Gastroesophageal sphincter (tissue), 4 donors: ENCODE data around the gene FRMD6. TPM values are rescaled to one million over a fixed set of nuclear protein-coding genes. Genes with fewer than 3 reads are reported as not detected.

Source experiments
- ATAC-seq: fragments of 150-250 bp; one replicate; pipeline ENCODE4 v1.9.1; 2016; ENCODE audit warnings: mild to moderate bottlenecking, moderate library complexity
- H3K27ac ChIP-seq, 4 donors: fragments of 200-600 bp; sonication (generic) in 3 of 4; 1 replicate in 3 of 4; 2 replicates in 1 of 4; pipeline ENCODE4 v1.5.1; 2016 to 2019
- H3K27me3 ChIP-seq: fragments of 200-600 bp; sonication (generic); one replicate; pipeline ENCODE4 v1.5.1; 2019
- H3K36me3 ChIP-seq, 2 donors: fragments of 200-600 bp; sonication (generic); one replicate each; pipeline ENCODE4 v1.5.1; 2019; ENCODE audit warnings: control low read depth in 1 of 2
- H3K4me1 ChIP-seq, 3 donors: fragments of 200-600 bp; sonication (generic); 1 replicate in 2 of 3; 2 replicates in 1 of 3; pipeline ENCODE4 v1.5.1; 2016 to 2019; ENCODE audit warnings: control low read depth in 2 of 3
- H3K4me3 ChIP-seq, 2 donors: fragments of 200-600 bp; sonication (generic); one replicate each; pipeline ENCODE4 v1.5.1; 2019; ENCODE audit warnings: mild to moderate bottlenecking in 1 of 2, moderate library complexity in 1 of 2
- H3K9me3 ChIP-seq, 3 donors: fragments of 200-600 bp; sonication (generic); one replicate each; pipeline ENCODE4 v1.5.1; 2017 to 2019; ENCODE audit warnings: control low read depth in 2 of 3
- CTCF ChIP-seq, 4 experiments: fragments of 200-600 bp in 2 of 4; fragments of 450-650 bp in 2 of 4; sonication (generic) in 1 of 4; IDR thresholded peaks; one replicate each; pipeline ENCODE4 v1.5.1; 2017 to 2019; ENCODE audit warnings: antibody characterized with exemption in 4 of 4, mild to moderate bottlenecking in 2 of 4, moderate library complexity in 2 of 4
- EP300 ChIP-seq: sonication (generic); formaldehyde crosslinking; IDR thresholded peaks from one replicate; pipeline ENCODE4 v1.6.1; 2017; ENCODE audit warnings: antibody characterized with exemption, mild to moderate bottlenecking
- POLR2A ChIP-seq, 2 donors: fragments of 450-650 bp; IDR thresholded peaks; one replicate each; pipeline ENCODE4 v1.6.1; 2017; ENCODE audit warnings: antibody characterized with exemption in 2 of 2, mild to moderate bottlenecking in 2 of 2, moderate library complexity in 1 of 2
- POLR2AphosphoS5 ChIP-seq: sonication (generic); formaldehyde crosslinking; IDR thresholded peaks from one replicate; pipeline ENCODE4 v1.6.1; 2017; ENCODE audit warnings: antibody characterized with exemption
- WGBS, 2 donors: methylation state at CpG; one replicate each; pipeline ENCODE4 v1.1.5; 2018; ENCODE audit warnings: low coverage in 1 of 2; 5-methylcytosine and 5-hydroxymethylcytosine counted together
- total RNA-seq, 4 donors: library from RNA; depleted of rRNA; stranded (reverse); fragments of >200 nt; gene quantifications; one replicate each; pipeline ENCODE4 v1.1.0, GENCODE V29; 2016

FRMD6 gene
- total RNA-seq, 4 donors from 2014 or later: 42.5 to 68.6 (median 53.9) TPM

GRCh38 chr14:51697848-51698247, 46.1 kb downstream of the FRMD6 start:
- H3K9me3 ChIP-seq: no peaks in the 10 kb centered on the region
- no peak overlapping the region for H3K4me3 ChIP-seq
- peaks cover 0 to 17% (median 0%) of the 10 kb centered on the region in 3 donors for H3K4me1 ChIP-seq
- H3K27me3 ChIP-seq: no peaks in the 10 kb centered on the region
- 74 to 89% methylated on average over 3 of the region's 3 CpGs for WGBS, 2 donors
- ATAC-seq: no peak
- peaks cover 0 to 9% of the 10 kb centered on the region in 2 donors for H3K36me3 ChIP-seq
- H3K27ac ChIP-seq: no peak overlapping the region
- TF ChIP-seq POLR2AphosphoS5 (no peak), EP300 (no peak), CTCF (IDR thresholded peaks at IDR 0.05) (no peak), POLR2A (IDR thresholded peaks at IDR 0.05) (no peak)

GRCh38 chr14:51701951-51702350, 50.2 kb downstream of the FRMD6 start:
- no peak for ATAC-seq
- 67 to 79% methylated on average over 2 to 3 of the region's 3 CpGs for WGBS, 2 donors
- no peak overlapping the region for H3K27ac ChIP-seq
- TF ChIP-seq EP300 (no peak), POLR2A (IDR thresholded peaks at IDR 0.05) (no peak), POLR2AphosphoS5 (no peak), CTCF (IDR thresholded peaks at IDR 0.05) (no peak)
- no peaks in the 10 kb centered on the region for H3K9me3 ChIP-seq
- H3K27me3 ChIP-seq: no peaks in the 10 kb centered on the region
- peaks cover 0 to 49% of the 10 kb centered on the region in 2 donors for H3K36me3 ChIP-seq
- peaks cover 0 to 11% (median 0%) of the 10 kb centered on the region in 3 donors for H3K4me1 ChIP-seq
- H3K4me3 ChIP-seq: no peak overlapping the region

- Histone ChIP-seq H3K36me3 (peaks cover 0 to 67% of the 10 kb centered on the region in 2 donors), H3K9me3 (no peaks in the 10 kb centered on the region), H3K4me1 (no peaks in the 10 kb centered on the region), H3K27me3 (no peaks in the 10 kb centered on the region), H3K4me3 (no peak overlapping the region), H3K27ac (no peak overlapping the region)
- no peak for ATAC-seq
- WGBS, 2 donors: 72 to 76% methylated on average over 2 of the region's 2 CpGs
- no peak for TF ChIP-seq POLR2A (IDR thresholded peaks at IDR 0.05)
- no peak for TF ChIP-seq EP300
- no peak for TF ChIP-seq CTCF (IDR thresholded peaks at IDR 0.05)
- no peak for TF ChIP-seq POLR2AphosphoS5
Measured at GRCh38 chr14:51703787-51704186, 52.1 kb downstream of the FRMD6 start.

- Histone ChIP-seq H3K27ac (no peak overlapping the region), H3K4me1 (no peaks in the 10 kb centered on the region), H3K4me3 (no peak overlapping the region), H3K36me3 (peaks cover 0 to 75% of the 10 kb centered on the region in 2 donors), H3K9me3 (no peaks in the 10 kb centered on the region), H3K27me3 (no peaks in the 10 kb centered on the region)
- ATAC-seq: no peak
- 68% methylated on average over 3 of the region's 3 CpGs; no CpG with 5 or more reads in 1 of the 2 donors for WGBS, 2 donors
- TF ChIP-seq EP300 (no peak), CTCF (IDR thresholded peaks at IDR 0.05) (no peak), POLR2AphosphoS5 (no peak), POLR2A (IDR thresholded peaks at IDR 0.05) (no peak)
Measured at GRCh38 chr14:51704545-51704944, 52.8 kb downstream of the FRMD6 start.

GRCh38 chr14:51707327-51707726, 55.6 kb downstream of the FRMD6 start:
- no peaks in the 10 kb centered on the region for H3K4me1 ChIP-seq
- no peak overlapping the region for H3K27ac ChIP-seq
- H3K36me3 ChIP-seq: peaks cover 0 to 87% of the 10 kb centered on the region in 2 donors
- 57 to 69% methylated on average over 2 of the region's 2 CpGs for WGBS, 2 donors
- TF ChIP-seq EP300 (no peak), CTCF (IDR thresholded peaks at IDR 0.05) (no peak), POLR2AphosphoS5 (no peak), POLR2A (IDR thresholded peaks at IDR 0.05) (no peak)
- ATAC-seq: no peak
- no peaks in the 10 kb centered on the region for H3K9me3 ChIP-seq
- H3K27me3 ChIP-seq: no peaks in the 10 kb centered on the region
- H3K4me3 ChIP-seq: no peak overlapping the region
